RWPE2 (cell line): Measurements from ENCODE around the gene LDHD.

Experiments used
- ATAC-seq: fragments of 200-7000 bp; cut with Tn5 transposase; 3 replicates; pipeline ENCODE4 v1.9.1; 2021; ENCODE audit warnings: low read depth
- DNase-seq: peaks from one replicate; pipeline ENCODE4 v3.0.0-alpha.2; 2020; ENCODE audit warnings: low spot score
- H3K27ac ChIP-seq: fragments of 450-650 bp; 2 replicates; pipeline ENCODE4 v1.5.1; 2017; ENCODE audit warnings: mild to moderate bottlenecking; ENCODE audit not compliant: poor library complexity, severe bottlenecking
- H3K27me3 ChIP-seq: fragments of 250-450 bp; sonication (Bioruptor Pico); 2 replicates; pipeline ENCODE4 v1.5.1; 2021; ENCODE audit warnings: mild to moderate bottlenecking, moderate library complexity; ENCODE audit not compliant: insufficient read depth, poor library complexity, severe bottlenecking
- H3K36me3 ChIP-seq: fragments of 250-450 bp; sonication (Bioruptor Pico); 2 replicates; pipeline ENCODE4 v1.5.1; 2020; ENCODE audit warnings: low read depth, mild to moderate bottlenecking, moderate library complexity
- H3K4me1 ChIP-seq: fragments of 250-450 bp; sonication (Bioruptor Pico); 2 replicates; pipeline ENCODE4 v1.5.1; 2021; ENCODE audit warnings: mild to moderate bottlenecking, moderate library complexity; ENCODE audit not compliant: insufficient read depth, poor library complexity, severe bottlenecking
- H3K4me3 ChIP-seq: fragments of 250-450 bp; sonication (Bioruptor Pico); 2 replicates; pipeline ENCODE4 v1.5.1; 2021; ENCODE audit warnings: mild to moderate bottlenecking, moderate library complexity; ENCODE audit not compliant: severe bottlenecking
- H3K9me3 ChIP-seq: fragments of 250-450 bp; sonication (Bioruptor Pico); 2 replicates; pipeline ENCODE4 v1.5.1; 2021; ENCODE audit warnings: mild to moderate bottlenecking, moderate library complexity; ENCODE audit not compliant: severe bottlenecking
- CTCF ChIP-seq: fragments of 450-650 bp; IDR thresholded peaks from one replicate; pipeline ENCODE4 v1.5.1; 2017; ENCODE audit warnings: mild to moderate bottlenecking, moderate library complexity; ENCODE audit not compliant: poor library complexity, severe bottlenecking

LDHD gene

GRCh38 chr16:75114946-75115825 is 1.4 kb downstream of the LDHD start:
- Histone ChIP-seq H3K4me1 (peaks cover 10% of the 10 kb centered on the region), H3K36me3 (no peaks in the 10 kb centered on the region), H3K27me3 (no peaks in the 10 kb centered on the region), H3K4me3 (no peak overlapping the region), H3K27ac (no peak overlapping the region), H3K9me3 (no peaks in the 10 kb centered on the region)
- ATAC-seq (no peak), DNase-seq (no peak)
- no peak for TF ChIP-seq CTCF

- DNase-seq (no peak), ATAC-seq (no peak)
- H3K36me3 ChIP-seq = no peaks in the 10 kb centered on the region
- H3K27ac ChIP-seq = no peak overlapping the region
- TF ChIP-seq CTCF = no peak
- peaks cover 18% of the 10 kb centered on the region for H3K4me1 ChIP-seq
- no peaks in the 10 kb centered on the region for H3K9me3 ChIP-seq
- H3K4me3 ChIP-seq = no peak overlapping the region
- no peaks in the 10 kb centered on the region for H3K27me3 ChIP-seq
Observed at GRCh38 chr16:75114179-75114945, 2.2 kb downstream of the LDHD start.

GRCh38 chr16:75113541-75114121 is 2.9 kb downstream of the LDHD start:
- no peaks in the 10 kb centered on the region for H3K27me3 ChIP-seq
- H3K4me3 ChIP-seq = no peak overlapping the region
- no peaks in the 10 kb centered on the region for H3K9me3 ChIP-seq
- H3K36me3 ChIP-seq = no peaks in the 10 kb centered on the region
- no peak for DNase-seq
- peaks cover 23% of the 10 kb centered on the region for H3K4me1 ChIP-seq
- ATAC-seq = no peak
- no peak overlapping the region for H3K27ac ChIP-seq
- no peak for TF ChIP-seq CTCF

- H3K27ac ChIP-seq = no peak overlapping the region
- no peak for TF ChIP-seq CTCF
- H3K9me3 ChIP-seq = no peaks in the 10 kb centered on the region
- no peak overlapping the region for H3K4me3 ChIP-seq
- DNase-seq (no peak), ATAC-seq (no peak)
- H3K36me3 ChIP-seq = no peaks in the 10 kb centered on the region
- peaks cover 30% of the 10 kb centered on the region for H3K4me1 ChIP-seq
- no peaks in the 10 kb centered on the region for H3K27me3 ChIP-seq
Observed at GRCh38 chr16:75112734-75113491, 3.7 kb downstream of the LDHD start.
